Endothelial cell of hepatic sinusoid (primary cell): ENCODE results near the gene EEF1G.
"Not testable (repeated sequence)": the region's sequence is repeated elsewhere in the genome, so short reads cannot be mapped to it uniquely, and the experiment has no call there.

ENCODE experiments used
- in situ Hi-C: cut with HindIII; loops from 2 replicates; pipeline ENCODE4 v1.10.0; 2017; ENCODE audit warnings: low sequenced_read_pairs

EEF1G gene, protein sequence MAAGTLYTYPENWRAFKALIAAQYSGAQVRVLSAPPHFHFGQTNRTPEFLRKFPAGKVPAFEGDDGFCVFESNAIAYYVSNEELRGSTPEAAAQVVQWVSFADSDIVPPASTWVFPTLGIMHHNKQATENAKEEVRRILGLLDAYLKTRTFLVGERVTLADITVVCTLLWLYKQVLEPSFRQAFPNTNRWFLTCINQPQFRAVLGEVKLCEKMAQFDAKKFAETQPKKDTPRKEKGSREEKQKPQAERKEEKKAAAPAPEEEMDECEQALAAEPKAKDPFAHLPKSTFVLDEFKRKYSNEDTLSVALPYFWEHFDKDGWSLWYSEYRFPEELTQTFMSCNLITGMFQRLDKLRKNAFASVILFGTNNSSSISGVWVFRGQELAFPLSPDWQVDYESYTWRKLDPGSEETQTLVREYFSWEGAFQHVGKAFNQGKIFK

DNA sequence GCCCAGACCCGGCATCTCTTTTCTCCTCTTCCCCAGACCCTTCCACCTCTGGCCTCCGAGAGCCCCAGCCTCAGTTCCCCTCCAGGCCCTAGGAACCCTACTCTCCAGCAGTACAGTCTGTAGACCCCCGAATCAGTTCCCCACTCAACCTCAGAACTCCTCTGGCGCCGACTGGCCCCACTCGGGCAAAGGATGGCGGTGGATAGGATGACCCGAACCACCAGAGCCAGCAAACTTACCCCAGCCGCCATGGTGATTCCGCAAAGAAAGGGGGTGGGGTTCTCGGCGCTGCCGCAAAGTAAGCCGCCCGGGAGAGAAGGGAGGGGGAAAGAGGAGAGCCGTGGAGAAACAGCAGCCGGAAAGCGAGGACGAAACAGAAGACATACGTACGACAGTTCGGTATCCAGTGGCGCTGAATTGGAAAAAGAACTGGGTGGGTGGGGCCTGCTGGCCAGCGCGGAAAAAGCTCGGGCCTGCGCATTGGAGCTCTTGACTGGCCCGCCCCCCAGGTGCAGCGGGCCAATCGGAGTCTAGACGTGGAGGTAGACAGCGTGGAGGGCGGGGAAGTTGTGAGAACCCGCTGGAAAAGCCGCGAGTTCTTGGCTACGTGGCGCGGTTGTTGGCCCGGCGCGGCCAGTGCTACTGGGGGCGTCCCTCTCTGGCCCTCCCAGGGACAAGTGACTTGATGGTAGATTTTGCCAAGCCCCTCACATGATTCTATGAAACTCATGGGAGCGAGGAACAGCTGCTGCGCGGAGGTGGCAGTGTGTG lies at the start of gene EEF1G:
Gene EEF1G, minus strand, starts transcription at position 300 of the 771 bp plus-strand sequence. Its CDS starts 49 bp downstream, at position 251.
- in situ Hi-C loops, result no loop called here

DNA sequence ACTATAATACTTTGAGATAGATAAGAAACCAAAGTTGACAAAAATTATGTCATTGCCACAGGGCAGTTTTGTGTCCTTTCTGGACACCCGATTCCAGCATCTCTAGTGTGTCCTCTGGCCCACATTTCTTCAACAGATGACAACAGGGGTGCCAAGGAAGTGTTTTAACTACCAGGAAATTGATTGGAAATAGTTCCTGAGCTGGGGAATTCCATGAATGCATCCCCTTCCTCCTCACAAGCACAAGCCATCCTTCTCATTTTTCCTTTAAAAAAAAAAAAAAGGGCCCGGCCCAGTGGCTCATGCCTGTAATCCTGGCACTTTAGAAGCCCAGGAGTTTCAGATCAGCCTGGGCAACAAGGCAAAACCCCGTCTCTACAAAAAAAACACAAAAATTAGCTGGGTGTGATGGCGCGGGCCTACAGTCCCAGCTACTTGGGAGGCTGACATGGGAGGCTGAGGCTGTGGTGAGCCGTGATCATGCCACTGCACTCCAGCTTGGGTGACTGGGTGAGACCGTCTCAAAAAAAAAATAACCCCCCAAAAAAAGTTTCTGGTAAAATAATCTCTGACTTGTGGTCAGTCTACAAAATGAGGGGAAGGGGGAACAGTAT lies 48.9 kb upstream of the EEF1G start:
- in situ Hi-C loops, result no loop called here

DNA sequence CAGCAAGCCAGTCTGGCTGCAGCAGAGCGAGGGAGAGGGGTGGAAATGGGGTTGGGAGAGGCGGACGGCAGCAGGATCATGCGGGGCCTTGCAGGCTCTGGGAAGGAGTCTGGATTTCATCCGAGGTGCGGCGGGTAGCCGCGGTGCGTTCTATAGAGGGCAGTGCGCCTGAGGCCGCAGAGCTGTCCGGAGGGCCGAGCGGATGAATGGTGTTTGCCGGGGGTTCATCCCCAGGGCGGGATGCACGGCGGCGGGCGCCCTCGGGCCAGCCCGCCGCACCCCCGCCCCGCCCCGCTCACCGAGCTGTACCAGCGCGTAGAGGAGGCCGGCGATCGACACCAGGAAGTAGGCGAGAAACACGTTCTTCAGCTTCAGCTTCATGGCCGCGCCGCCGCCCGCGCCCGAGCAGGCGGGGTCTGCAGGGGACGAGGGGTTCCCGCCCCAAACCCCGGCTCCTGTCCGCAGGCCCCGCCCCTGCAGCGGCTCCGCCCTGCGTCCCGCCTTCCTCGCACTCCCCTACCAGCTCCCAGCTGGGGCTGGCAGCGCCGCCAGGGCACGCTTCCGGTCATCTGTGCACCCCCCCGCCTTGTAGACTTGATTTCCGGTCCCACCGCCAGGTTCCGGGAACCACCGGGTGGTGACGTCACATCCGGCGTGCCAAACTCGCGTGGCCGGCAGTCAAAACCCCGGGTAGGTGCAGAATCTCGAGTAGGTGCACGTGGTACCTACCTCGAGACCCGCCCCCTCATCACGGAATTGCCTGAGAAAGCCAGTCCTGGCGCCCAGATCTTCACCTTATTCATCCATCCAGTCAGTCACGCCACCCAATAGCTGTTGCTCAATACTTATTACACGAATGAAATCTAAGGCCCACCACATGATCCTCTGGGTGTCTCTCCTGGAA lies 48.1 kb upstream of the EEF1G start, which contains the start of gene B3GAT3:
Gene B3GAT3, minus strand, starts transcription at position 420 of the 904 bp plus-strand sequence. Its CDS starts 39 bp downstream, at position 381.
- in situ Hi-C loops, result no loop called here

DNA sequence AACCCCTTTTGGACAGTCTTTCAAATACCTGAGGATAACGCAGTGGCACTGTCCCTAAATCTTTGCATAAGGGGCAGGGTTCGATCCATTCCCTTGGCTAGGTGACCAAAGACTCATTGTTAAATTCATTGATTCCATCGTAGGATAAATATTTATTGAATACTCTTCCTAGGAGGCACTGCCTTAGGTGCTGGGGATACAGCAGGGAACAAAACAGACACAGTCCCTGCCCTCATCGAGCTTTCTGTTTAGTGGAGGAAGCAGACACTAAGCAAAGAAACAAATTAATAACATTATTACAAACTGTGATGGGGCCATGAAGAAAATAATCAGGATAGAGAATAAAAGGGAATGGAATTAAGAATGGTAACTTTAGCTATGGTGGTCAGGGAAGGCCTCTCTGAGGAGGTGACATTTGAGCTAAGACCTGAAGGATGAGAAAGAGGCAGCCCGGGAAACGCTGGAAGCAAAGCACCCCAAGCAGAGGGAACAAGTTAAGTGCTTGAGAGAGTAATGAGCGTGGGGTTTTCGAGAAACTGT lies 47.4 kb upstream of the EEF1G start:
- in situ Hi-C loops, result no loop called here

DNA sequence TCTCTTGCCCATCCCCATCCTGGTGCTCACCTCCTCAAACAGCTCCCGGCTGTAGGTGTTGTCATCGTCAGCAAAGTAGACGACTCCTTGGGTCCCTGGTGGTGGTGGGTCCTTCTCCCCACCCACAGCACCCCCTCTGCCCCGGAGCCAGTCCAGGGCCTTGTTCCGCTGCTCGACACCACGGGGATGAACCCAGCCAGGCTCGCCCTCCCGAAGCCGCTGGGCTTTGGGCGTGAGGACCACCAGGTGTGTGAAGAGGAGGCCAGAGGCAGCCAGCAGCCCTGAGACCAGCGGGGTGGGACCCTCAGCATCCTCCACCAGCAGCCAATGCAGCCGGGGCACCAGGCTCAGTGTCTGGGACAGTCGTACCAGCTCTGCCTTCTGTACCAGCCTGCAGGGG lies 43.3 kb upstream of the EEF1G start:
- in situ Hi-C loops, result not testable (repeated sequence)

DNA sequence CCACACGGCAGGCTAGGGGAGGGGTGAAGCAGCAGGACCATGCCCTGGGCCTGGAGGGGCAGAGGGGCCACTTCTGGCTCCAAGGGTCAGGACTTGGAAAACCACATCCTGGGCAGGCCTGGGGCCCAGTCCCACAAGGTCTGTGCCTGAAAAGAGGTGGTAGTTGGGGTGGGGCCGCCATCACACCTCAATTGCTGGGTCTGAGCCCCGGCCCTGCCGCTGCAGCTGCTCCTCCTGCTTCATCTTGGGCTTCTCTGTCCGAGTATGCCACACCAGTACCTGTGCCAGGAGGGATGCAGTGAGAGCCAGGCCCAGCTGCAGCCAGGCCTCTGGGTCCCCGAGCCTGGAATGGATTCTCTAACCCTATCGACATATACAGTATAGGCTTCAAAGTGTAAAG lies 41.8 kb upstream of the EEF1G start:
- in situ Hi-C loops, result no loop called here

DNA sequence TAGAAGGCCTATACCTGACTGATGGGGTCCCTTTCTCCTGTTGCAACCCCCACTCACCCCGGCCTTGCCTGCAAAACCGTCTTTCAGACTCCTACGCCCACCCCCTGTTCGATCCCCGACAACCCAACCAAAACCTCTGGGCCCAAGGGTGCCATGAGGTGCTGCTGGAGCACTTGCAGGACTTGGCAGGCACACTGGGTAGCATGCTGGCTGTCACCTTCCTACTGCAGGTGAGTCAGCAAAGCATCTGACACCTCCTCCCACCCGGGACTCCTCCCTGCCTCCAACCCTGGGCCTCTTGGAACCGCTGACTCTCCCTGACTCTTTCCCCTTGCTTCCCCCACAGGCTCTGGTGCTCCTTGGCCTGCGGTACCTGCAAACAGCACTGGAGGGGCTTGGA lies 40.6 kb upstream of the EEF1G start:
- in situ Hi-C loops, result no loop called here

DNA sequence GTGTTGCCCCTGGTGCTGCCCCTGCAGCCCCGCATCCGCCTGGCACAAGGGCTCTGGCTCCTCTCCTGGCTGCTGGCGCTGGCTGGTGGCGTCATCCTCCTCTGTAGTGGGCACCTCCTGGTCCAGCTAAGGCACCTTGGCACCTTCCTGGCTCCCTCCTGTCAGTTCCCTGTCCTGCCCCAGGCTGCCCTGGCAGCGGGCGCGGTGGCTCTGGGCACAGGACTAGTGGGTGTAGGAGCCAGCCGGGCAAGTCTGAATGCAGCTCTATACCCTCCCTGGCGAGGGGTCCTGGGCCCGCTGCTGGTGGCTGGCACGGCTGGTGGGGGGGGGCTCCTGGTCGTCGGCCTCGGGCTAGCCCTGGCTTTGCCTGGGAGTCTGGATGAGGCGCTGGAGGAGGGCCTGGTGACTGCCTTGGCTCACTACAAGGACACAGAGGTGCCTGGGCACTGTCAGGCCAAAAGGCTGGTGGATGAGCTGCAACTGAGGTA lies 39.6 kb upstream of the EEF1G start:
- in situ Hi-C loops, result no loop called here

DNA sequence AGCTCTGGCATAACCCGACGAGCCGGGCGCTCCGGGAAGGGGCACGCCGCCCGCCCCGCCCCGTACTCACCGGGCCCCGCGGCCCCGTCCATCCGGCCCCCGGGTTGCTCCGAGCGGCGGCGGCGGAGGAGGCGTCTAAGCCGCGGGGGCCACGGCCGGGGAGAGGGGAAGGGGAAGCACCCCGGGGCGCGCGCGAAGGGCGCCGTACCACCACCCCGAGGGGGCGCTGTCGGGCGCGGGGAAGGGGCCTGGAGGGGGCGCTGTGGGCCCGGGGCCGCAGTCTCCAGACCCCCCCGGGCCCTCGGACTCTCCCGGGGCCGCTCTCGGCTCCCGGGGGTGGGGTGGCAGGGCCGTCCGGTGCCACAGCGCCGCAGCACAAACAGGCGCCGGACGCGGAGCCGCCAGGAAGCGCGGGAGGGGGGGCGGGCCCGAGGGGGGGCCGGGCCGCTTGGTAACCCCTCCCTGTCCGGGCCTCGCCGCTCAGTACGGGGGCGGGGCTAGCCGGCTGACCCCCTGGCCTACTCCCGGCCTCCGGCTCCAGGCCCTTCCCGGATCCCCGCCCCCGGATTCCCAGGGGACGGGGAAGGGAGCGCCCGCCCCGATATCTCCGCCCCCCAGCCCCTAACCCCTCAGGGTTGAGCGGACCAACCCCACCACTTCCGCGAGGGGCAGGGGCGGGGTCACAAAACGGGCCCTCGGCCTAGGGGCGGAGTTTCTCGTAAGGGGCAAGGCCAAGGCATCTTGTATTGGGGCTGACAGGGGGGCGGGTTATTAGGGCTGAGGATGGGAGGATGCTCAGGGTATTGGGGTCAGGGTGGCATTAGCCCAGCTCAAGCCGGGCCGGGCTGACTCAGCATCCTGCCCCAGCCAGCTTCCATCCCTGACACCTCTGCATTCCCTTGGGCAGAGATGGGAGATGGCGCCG lies 38.9 kb upstream of the EEF1G start, which contains the start of the genes EML3 and ROM1:
Gene EML3, minus strand, starts transcription at position 410 of the 925 bp plus-strand sequence. Its CDS starts 318 bp downstream, at position 92.
Gene ROM1, plus strand, starts transcription at position 892 of the 925 bp plus-strand sequence. Its CDS starts 25 bp downstream, at position 917.
- in situ Hi-C loops, result no loop called here

DNA sequence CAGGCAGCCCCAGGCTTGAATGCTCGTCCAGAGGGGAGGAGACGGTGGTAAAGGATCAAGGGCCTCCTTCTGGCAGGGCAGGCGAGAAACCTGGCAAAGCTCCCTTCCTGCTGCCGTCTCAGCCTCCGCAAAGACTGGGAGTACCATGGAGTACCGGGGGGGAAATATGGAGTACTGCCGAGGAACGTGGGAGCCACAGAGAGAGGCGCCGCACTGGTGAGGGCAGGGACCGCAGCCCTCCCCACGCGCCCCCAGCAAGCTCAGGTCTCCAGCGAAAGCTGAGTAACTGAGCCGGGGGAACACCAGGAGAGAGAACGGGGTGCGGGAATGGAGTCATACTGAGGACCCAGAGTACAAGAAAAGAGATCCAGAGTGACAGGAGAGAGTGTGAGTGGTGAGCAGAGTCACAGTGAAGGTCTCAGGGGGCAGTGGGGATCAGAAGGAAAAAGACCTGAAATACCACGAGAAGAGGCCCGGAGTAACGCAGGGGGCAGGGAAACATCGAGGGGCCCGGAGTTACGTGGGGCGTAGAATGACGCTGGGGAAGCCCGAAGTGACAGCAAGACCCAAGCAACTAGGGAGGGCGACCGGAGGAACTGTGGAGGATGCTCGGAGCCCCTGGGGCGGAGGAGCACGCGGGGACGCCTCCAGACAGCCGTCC lies 38.1 kb upstream of the EEF1G start:
- in situ Hi-C loops, result no loop called here

DNA sequence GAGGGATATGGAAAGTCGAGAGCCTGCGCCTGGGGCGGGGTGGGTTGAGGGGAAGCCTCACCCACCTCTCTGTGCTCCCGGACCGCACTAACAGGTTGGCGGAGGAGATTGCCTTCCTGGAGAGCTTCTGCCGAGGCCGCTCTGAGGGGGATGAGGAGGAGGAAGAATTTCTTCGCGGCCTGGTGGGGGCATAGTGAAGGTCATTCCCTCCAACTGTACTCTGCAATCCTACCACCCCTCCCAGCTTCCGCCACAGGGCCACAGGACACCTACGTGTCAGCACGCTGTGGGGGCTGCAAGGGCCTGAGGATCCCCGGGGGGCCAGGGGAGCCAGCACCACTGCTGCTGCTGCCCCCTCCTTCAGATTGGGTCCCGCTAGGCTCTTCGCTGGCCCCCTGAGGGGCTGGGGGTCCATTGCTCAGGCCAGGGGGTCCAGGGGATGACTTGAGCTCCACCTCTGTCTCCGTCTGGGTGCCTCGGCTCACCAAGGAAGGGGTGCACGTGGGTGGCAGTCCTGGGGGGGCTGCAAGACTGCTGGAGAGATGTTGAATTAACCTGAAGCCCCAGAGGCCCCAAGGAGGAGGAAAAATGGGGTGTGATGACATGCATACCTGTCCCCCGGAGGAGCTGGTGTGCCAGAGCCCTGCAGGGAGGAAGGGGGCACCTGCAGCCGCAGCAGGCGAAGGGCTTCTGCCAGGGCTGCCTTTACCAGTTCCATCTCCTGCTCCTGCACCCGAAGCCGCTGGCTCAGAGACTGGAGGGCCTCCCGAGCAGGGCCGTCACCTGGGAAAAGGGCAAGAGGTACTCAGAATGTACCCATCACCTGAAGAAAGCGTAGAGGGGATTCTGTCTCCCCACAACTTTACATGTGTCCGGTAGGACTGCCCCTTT lies 37.4 kb upstream of the EEF1G start:
- in situ Hi-C loops, result no loop called here

DNA sequence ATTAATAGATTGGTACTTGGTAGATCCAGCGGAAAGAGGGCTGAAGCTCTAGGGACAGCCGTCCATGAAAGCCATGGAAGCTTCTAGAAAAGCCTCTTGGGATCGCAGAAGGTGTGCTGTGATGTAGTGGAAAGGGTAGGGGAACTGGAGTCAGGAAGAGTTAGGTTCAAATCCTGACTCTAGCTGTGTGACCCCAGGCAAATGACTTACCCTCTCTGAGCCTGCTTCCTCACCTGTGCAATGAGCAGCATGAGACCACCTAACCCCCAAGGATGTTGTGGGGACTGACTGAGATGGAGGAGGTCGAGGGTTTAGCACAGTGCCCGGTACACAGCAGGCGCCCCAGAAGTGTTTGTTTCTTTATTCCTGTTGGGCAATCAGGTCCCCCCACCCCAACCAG lies 36.7 kb upstream of the EEF1G start:
- in situ Hi-C loops, result no loop called here

DNA sequence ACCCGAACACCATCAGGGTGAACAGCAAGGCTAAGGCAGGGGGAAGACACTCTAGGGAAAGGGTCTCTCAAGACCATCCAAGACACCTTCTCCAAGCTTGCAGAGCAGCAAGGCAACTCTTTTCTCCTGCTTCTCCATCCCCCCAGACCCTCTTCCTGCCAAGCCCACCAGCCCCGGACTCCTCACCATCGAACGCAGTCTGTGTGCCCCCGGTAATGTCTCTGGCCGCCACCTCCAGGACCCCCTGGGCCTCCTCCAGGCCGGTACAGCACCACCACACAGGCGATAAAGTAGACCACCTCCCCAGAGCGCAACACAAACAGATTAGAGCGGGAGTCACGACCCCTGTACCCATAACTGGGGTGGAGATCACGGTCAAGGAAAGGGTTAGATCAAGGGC lies 35.1 kb upstream of the EEF1G start:
- in situ Hi-C loops, result no loop called here

DNA sequence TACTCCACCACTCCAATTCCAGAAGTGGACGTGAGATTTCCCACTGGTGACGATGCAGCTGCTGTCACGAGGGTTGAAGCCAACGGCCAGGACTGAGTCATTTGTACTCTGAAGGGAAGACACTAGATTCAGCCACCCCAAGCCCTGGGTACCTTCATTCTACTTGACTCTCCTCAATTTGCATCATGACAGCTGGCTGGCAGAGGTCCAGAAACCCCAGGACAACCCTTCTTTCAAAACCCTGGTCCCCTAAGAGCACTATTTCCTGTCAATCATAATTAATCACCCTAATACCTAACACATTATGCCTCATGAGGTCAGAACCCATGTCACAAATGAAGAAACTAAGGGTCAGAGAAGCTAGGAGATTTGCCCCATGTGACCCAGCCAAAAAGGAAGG lies 34.0 kb upstream of the EEF1G start:
- in situ Hi-C loops, result no loop called here

DNA sequence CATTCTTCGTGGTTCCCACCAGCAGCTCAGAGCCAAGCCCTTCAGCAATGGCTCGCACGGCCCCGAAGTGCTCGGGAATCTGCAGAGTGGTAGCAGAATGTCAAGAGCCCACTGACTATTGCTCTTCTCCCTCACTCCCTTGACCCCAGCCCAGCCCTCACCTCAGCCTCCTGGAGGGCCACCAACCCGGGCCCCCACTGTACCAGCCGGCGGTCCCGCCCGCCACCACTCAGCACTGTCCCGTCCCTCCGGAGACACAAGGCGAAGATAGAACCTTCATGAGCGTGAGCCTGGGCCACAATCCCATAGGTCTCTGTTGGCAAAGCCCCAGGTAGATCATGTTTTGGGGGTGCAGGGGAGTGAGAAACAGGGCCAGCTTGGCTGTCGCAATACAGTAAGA lies 32.2 kb upstream of the EEF1G start:
- in situ Hi-C loops, result no loop called here

DNA sequence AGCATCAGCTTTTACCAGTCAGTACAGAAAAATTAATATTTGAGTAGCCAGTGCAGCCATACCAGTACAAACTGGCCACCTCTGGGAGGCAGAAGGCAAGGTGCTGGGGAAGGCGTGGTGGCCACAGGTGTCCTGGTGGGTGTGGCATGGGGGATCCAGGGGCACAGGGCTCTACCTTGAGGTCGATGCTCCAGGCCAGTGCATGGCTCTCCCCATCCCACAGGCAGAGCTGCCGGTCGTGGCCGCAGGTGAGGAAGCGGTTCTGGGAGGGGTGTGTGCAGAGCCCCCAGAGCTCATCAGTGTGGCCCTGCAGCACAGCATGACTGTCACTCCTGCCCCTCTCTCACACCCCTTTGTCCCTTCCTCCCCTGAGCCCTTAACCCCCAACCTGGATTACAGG lies 31.8 kb upstream of the EEF1G start:
- in situ Hi-C loops, result no loop called here

DNA sequence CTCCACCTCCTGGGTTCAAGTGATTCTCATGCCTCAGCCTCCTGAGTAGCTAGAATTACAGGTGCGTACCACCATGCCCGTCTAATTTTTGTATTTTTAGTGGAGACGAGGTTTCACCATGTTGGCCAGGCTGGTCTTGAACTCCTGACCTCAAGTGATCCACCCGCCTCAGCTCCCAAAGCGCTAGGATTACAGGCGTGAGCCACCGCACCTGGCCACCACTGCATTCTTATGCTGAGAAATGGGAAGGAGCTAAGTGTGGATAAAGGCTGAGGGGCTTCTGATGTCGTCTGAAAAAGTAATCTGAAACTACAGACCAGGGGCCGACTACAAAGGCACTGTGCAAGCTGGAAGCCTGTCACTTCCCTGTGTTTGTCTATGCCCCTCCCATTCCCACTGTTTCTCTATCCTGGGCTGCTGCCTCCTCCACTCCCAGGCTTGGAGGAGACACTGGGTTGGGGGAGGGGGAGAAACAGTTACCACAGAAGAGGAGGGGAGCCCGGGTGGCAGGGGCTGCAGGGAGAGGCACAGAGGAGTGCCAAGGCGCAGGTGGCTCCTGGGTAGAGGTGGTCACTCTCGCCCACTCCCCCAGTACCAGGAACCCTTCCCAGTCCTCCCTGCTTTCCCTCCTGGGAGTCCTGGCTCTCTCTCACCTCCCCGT lies 30.9 kb upstream of the EEF1G start:
- in situ Hi-C loops, result no loop called here
